Stimulated activated CD4-positive, alpha-beta T cell treated with anti-CD3 and anti-CD28 coated beads, Interleukin-1b, Interleukin-23, amount 100 ng/mL, for 1 hour (primary cell): Measurements from ENCODE around the gene BRS3.
A peak's percentile ranks its signal among the peaks of the same experiment; 100 is the strongest.

Experiments used
- DNase-seq, 2 donors: peaks; one replicate each; pipeline ENCODE4 v3.0.0-alpha.2; 2020; ENCODE audit warnings: low read depth in 2 of 2

Gene BRS3

GRCh38 chrX:136495043-136495442 is 7.3 kb downstream of the BRS3 start:
- no peak for DNase-seq

GRCh38 chrX:136496186-136496763 is 8.5 kb downstream of the BRS3 start:
- DNase-seq, result no peak

- DNase-seq, result peak; percentile 61 to 63
These were observed 9.2 kb downstream of the BRS3 start for GRCh38 chrX:136496764-136497555.

GRCh38 chrX:136497556-136498052 is 9.9 kb downstream of the BRS3 start, which contains the start of gene HTATSF1:
Gene HTATSF1, plus strand, starts transcription at chrX:136497592. Its CDS starts 93 bp downstream, at chrX:136497685.
- no peak for DNase-seq

- DNase-seq, result no peak
These were observed 31.3 kb downstream of the BRS3 start for GRCh38 chrX:136519069-136519468.

- DNase-seq, result no peak
These were observed 36.0 kb downstream of the BRS3 start for GRCh38 chrX:136523770-136524169.

- no peak for DNase-seq
These were observed 38.2 kb downstream of the BRS3 start for GRCh38 chrX:136525738-136526606.

GRCh38 chrX:136528645-136529315 is 41.0 kb downstream of the BRS3 start:
- DNase-seq, result no peak

- no peak for DNase-seq
These were observed 42.0 kb downstream of the BRS3 start for GRCh38 chrX:136529795-136530194.

GRCh38 chrX:136531951-136532350 is 44.2 kb downstream of the BRS3 start, which contains the start of gene VGLL1:
Gene VGLL1, plus strand, starts transcription at chrX:136532215. Its CDS starts 3,806 bp downstream, at chrX:136536021.
- DNase-seq, result no peak

GRCh38 chrX:136534131-136534530 is 46.4 kb downstream of the BRS3 start:
- no peak for DNase-seq

GRCh38 chrX:136538811-136539210 is 51.1 kb downstream of the BRS3 start:
- DNase-seq, result no peak

- no peak for DNase-seq
These were observed 52.5 kb downstream of the BRS3 start for GRCh38 chrX:136540226-136540625.

GRCh38 chrX:136541294-136541693 is 53.5 kb downstream of the BRS3 start:
- no peak for DNase-seq

- DNase-seq, result no peak
These were observed 54.5 kb downstream of the BRS3 start for GRCh38 chrX:136542281-136542680.
